WTC11 (cell line): Measurements from ENCODE around the gene HLX. TPM values are rescaled to one million over a fixed set of nuclear protein-coding genes. Genes with fewer than 3 reads are reported as not detected.

Experiments
- ATAC-seq: fragments of 200-7000 bp; cut with Tn5 transposase; 2 replicates; pipeline ENCODE4 v1.10.0; 2021; ENCODE audit warnings: mild to moderate bottlenecking, moderate library complexity
- CTCF ChIA-PET: fragments of 300-600 bp; sonication (Branson Sonifier 250); formaldehyde crosslinking; loops from one replicate; lab custom pipeline; 2021; ENCODE audit warnings: antibody characterized with exemption; lab: Charles Lee
- POLR2A ChIA-PET: fragments of 350-600 bp; sonication (Branson Sonifier 250); formaldehyde crosslinking; loops from one replicate; lab custom pipeline; 2021; ENCODE audit warnings: antibody characterized with exemption; lab: Charles Lee
- DNase-seq: peaks from one replicate; pipeline ENCODE4 v3.0.0; 2021; ENCODE audit warnings: low spot score
- H3K27ac Mint-ChIP-seq: 2 replicates; pipeline ENCODE4 v1.8.0; 2021; ENCODE audit warnings: mixed read lengths
- H3K27me3 Mint-ChIP-seq: 2 replicates; pipeline ENCODE4 v1.8.0; 2021; ENCODE audit warnings: low read depth, mild to moderate bottlenecking, moderate library complexity, mixed read lengths
- H3K36me3 Mint-ChIP-seq: 2 replicates; pipeline ENCODE4 v1.8.0; 2021; ENCODE audit warnings: mixed read lengths
- H3K4me1 Mint-ChIP-seq: 2 replicates; pipeline ENCODE4 v1.8.0; 2022; ENCODE audit warnings: mixed read lengths
- H3K4me3 Mint-ChIP-seq: 2 replicates; pipeline ENCODE4 v1.8.0; 2021; ENCODE audit warnings: mild to moderate bottlenecking, moderate library complexity, mixed read lengths
- H3K9me3 Mint-ChIP-seq: 2 replicates; pipeline ENCODE4 v1.8.0; 2021; ENCODE audit warnings: mixed read lengths
- AR ChIP-seq: fragments of 250-450 bp; sonication (Bioruptor Pico); IDR thresholded peaks from 2 replicates; pipeline ENCODE4 v1.9.0; 2021; ENCODE audit warnings: mild to moderate bottlenecking
- CDX4 ChIP-seq: fragments of 250-450 bp; sonication (Bioruptor Pico); IDR thresholded peaks from 2 replicates; pipeline ENCODE4 v1.9.0; 2021; ENCODE audit warnings: moderate library complexity, mild to moderate bottlenecking, inconsistent platforms, borderline replicate concordance
- ELF4 ChIP-seq: sonication (generic); formaldehyde crosslinking; IDR thresholded peaks from 2 replicates; pipeline ENCODE4 v1.8.1; 2022; ENCODE audit warnings: low read depth, mild to moderate bottlenecking, moderate library complexity, missing genetic modification reagents
- FOXK1 ChIP-seq: sonication (generic); formaldehyde crosslinking; IDR thresholded peaks from 2 replicates; pipeline ENCODE4 v1.8.0; 2022; ENCODE audit warnings: mild to moderate bottlenecking, moderate library complexity, missing genetic modification reagents
- HMGA2 ChIP-seq: fragments of 250-450 bp; sonication (Bioruptor Pico); IDR thresholded peaks from 2 replicates; pipeline ENCODE4 v1.4.0; 2021; ENCODE audit warnings: mild to moderate bottlenecking, moderate library complexity
- JUN ChIP-seq: sonication (generic); formaldehyde crosslinking; IDR thresholded peaks from 2 replicates; pipeline ENCODE4 v1.8.0; 2023; ENCODE audit warnings: mild to moderate bottlenecking, missing genetic modification reagents
- MAX ChIP-seq: sonication (generic); formaldehyde crosslinking; IDR thresholded peaks from 2 replicates; pipeline ENCODE4 v1.8.0; 2022; ENCODE audit warnings: mild to moderate bottlenecking, missing genetic modification reagents
- PRDM15 ChIP-seq: sonication (generic); formaldehyde crosslinking; IDR thresholded peaks from 2 replicates; pipeline ENCODE4 v1.8.0; 2022; ENCODE audit warnings: missing genetic modification reagents
- PREB ChIP-seq: sonication (generic); formaldehyde crosslinking; IDR thresholded peaks from 2 replicates; pipeline ENCODE4 v1.8.1; 2022; ENCODE audit warnings: mild to moderate bottlenecking, missing genetic modification reagents, moderate library complexity, borderline replicate concordance
- RORB ChIP-seq: fragments of 250-450 bp; sonication (Bioruptor Pico); IDR thresholded peaks from 2 replicates; pipeline ENCODE4 v1.9.0; 2021; ENCODE audit warnings: mild to moderate bottlenecking
- SMAD3 ChIP-seq: sonication (generic); formaldehyde crosslinking; IDR thresholded peaks from 2 replicates; pipeline ENCODE4 v1.8.0; 2022; ENCODE audit warnings: missing genetic modification reagents, mild to moderate bottlenecking, borderline replicate concordance
- SMAD4 ChIP-seq: sonication (generic); formaldehyde crosslinking; IDR thresholded peaks from 2 replicates; pipeline ENCODE4 v1.8.0; 2022; ENCODE audit warnings: mild to moderate bottlenecking, missing genetic modification reagents
- STAT6 ChIP-seq: sonication (generic); formaldehyde crosslinking; conservative IDR thresholded peaks from 2 replicates; pipeline ENCODE4 v1.8.1; 2023; ENCODE audit warnings: mild to moderate bottlenecking, low read depth, missing genetic modification reagents, moderate library complexity
- ZNF232 ChIP-seq: sonication (generic); formaldehyde crosslinking; IDR thresholded peaks from 2 replicates; pipeline ENCODE4 v1.8.0; 2022; ENCODE audit warnings: mild to moderate bottlenecking, missing genetic modification reagents
- ZNF263 ChIP-seq: sonication (generic); formaldehyde crosslinking; IDR thresholded peaks from 2 replicates; pipeline ENCODE4 v1.8.1; 2022; ENCODE audit warnings: low read depth, mild to moderate bottlenecking, moderate library complexity, missing genetic modification reagents
- ZNF423 ChIP-seq: fragments of 250-450 bp; sonication (Bioruptor Pico); IDR thresholded peaks from 2 replicates; pipeline ENCODE4 v2.1.2; 2022; ENCODE audit warnings: mild to moderate bottlenecking, moderate library complexity
- total RNA-seq: library from RNA; stranded (reverse); gene quantifications from 3 replicates; pipeline ENCODE4 v1.2.3, GENCODE V29; 2021
- TF ChIP-seq, protein P1 (sequence below): sonication (generic); formaldehyde crosslinking; IDR thresholded peaks from 2 replicates; pipeline ENCODE4 v1.8.1; 2022; ENCODE audit warnings: mild to moderate bottlenecking, moderate library complexity, missing genetic modification reagents
- TF ChIP-seq, protein P2 (sequence below): sonication (generic); formaldehyde crosslinking; IDR thresholded peaks from 2 replicates; pipeline ENCODE4 v1.8.0; 2023; ENCODE audit warnings: mild to moderate bottlenecking, missing genetic modification reagents

HLX gene
- total RNA-seq, 1 experiment from 2014 or later: not detected

DNA sequence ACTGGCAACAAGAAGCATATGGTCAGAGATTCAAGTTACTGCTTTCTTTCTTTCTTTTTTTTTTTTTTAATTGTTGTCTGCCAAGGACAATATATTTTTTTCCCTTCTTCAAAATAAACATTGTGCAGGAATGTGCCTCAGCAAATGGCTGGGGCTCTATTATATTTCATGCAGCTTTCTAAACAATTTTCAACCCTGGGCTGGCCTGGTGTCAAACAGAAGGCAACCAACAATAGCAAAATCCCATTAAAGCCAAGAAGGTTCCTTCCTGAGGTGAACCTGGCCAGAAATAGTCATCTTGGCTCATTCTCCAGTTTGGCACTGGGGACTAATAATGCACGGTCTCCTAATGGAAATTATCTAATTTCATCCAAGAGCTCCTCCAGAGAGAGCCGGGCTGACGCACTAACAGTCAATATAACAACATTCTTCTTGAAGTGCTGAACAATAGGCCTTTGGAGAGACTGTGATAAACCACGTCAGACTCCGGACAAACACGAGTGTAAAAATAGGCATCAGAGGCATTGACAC is 35.7 kb upstream of the HLX start (continued):
- TF ChIP-seq PRDM15 (CRISPR knock-in tag): no peak
- no peak for TF ChIP-seq PREB (CRISPR knock-in tag)
- TF ChIP-seq RORB (CRISPR knock-in tag): no peak
- TF ChIP-seq HMGA2: no peak
- TF ChIP-seq ZNF232 (CRISPR knock-in tag): no peak
- TF ChIP-seq, protein P1, sequence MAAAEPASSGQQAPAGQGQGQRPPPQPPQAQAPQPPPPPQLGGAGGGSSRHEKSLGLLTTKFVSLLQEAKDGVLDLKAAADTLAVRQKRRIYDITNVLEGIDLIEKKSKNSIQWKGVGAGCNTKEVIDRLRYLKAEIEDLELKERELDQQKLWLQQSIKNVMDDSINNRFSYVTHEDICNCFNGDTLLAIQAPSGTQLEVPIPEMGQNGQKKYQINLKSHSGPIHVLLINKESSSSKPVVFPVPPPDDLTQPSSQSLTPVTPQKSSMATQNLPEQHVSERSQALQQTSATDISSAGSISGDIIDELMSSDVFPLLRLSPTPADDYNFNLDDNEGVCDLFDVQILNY (CRISPR knock-in tag): no peak
- TF ChIP-seq, protein P2, sequence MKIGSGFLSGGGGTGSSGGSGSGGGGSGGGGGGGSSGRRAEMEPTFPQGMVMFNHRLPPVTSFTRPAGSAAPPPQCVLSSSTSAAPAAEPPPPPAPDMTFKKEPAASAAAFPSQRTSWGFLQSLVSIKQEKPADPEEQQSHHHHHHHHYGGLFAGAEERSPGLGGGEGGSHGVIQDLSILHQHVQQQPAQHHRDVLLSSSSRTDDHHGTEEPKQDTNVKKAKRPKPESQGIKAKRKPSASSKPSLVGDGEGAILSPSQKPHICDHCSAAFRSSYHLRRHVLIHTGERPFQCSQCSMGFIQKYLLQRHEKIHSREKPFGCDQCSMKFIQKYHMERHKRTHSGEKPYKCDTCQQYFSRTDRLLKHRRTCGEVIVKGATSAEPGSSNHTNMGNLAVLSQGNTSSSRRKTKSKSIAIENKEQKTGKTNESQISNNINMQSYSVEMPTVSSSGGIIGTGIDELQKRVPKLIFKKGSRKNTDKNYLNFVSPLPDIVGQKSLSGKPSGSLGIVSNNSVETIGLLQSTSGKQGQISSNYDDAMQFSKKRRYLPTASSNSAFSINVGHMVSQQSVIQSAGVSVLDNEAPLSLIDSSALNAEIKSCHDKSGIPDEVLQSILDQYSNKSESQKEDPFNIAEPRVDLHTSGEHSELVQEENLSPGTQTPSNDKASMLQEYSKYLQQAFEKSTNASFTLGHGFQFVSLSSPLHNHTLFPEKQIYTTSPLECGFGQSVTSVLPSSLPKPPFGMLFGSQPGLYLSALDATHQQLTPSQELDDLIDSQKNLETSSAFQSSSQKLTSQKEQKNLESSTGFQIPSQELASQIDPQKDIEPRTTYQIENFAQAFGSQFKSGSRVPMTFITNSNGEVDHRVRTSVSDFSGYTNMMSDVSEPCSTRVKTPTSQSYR (CRISPR knock-in tag): no peak
- no peak for TF ChIP-seq MAX (CRISPR knock-in tag)
- TF ChIP-seq FOXK1 (CRISPR knock-in tag): no peak

DNA sequence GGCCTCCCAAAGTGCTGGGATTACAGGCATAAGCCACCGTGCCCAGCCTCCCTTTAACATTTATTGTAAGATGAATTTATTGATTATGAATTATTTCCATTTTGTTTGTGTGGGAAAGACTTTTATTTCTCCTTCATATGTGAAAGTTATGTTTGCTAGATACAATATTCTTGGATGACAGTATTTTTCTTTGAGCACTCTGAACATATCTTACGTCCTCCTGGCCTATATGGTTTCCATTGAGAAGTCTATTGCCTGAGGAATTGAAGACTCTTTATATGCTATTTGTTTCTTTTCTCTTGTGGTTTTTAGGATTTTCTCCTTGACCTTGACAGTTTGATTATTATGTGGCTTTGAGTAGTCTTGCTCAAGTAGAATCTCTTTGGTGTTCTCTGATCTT is 26.8 kb upstream of the HLX start:
- CTCF ChIA-PET: no interaction called here
- no peak for TF ChIP-seq SMAD4 (CRISPR knock-in tag)
- TF ChIP-seq ELF4 (CRISPR knock-in tag): no peak
- TF ChIP-seq ZNF423 (CRISPR knock-in tag): no peak
- TF ChIP-seq, protein P1 (CRISPR knock-in tag): no peak
- TF ChIP-seq CDX4 (CRISPR knock-in tag): no peak
- no peak for TF ChIP-seq JUN (CRISPR knock-in tag)
- no peak for TF ChIP-seq SMAD3 (CRISPR knock-in tag)
- no peak for TF ChIP-seq AR
- no peak for TF ChIP-seq STAT6
- TF ChIP-seq ZNF263 (CRISPR knock-in tag): no peak

More for the DNA sequence above, 26.8 kb upstream of the HLX start:
- H3K27me3 Mint-ChIP-seq: peaks cover 2% of the 10 kb centered on the region
- ATAC-seq: no peak
- no peak overlapping the region for H3K27ac Mint-ChIP-seq
- peaks cover 2% of the 10 kb centered on the region; the same call in 1 of the 2 replicates for H3K36me3 Mint-ChIP-seq
- DNase-seq: no peak
- H3K4me3 Mint-ChIP-seq: no peak overlapping the region
- H3K9me3 Mint-ChIP-seq: peaks cover 36% of the 10 kb centered on the region
- H3K4me1 Mint-ChIP-seq: no peaks in the 10 kb centered on the region
- POLR2A ChIA-PET: no interaction called here
